HCT116 (cell line): ENCODE measurements around the gene DRAP1. TPM values are rescaled to one million over a fixed set of nuclear protein-coding genes. Genes with fewer than 3 reads are reported as not detected.

ENCODE experiments used
- ATAC-seq: fragments of 200-7000 bp; cut with Tn5 transposase; 2 replicates; pipeline ENCODE4 v1.9.1; 2020; ENCODE audit warnings: mild to moderate bottlenecking, moderate library complexity
- BruUV-seq: library from RNA; stranded (reverse); fragments of 400-500 nt; replicated peaks from 2 replicates; lab custom pipeline; 2021; lab: Mats Ljungman, UMichigan
- CTCF ChIA-PET: fragments of 300-600 bp; sonication (Branson Sonifier 250); formaldehyde crosslinking; loops from one replicate; lab custom pipeline; 2021; ENCODE audit warnings: antibody characterized with exemption; lab: Charles Lee
- POLR2A ChIA-PET: fragments of 300-600, 350-600 bp; sonication (Branson Sonifier 250); formaldehyde crosslinking; loops from one replicate; lab custom pipeline; 2021; ENCODE audit warnings: antibody characterized with exemption; lab: Charles Lee
- RAD21 ChIA-PET, 2 experiments: fragments of 300-600 bp; sonication (Branson Sonifier 250); formaldehyde crosslinking; loops; one replicate each; lab custom pipeline; 2023; ENCODE audit warnings: low total read pairs in 2 of 2; ENCODE audit not compliant: uncharacterized antibody in 2 of 2, unreplicated experiment in 2 of 2, low non-redundant PET in 1 of 2; lab: Charles Lee
- DNase-seq: peaks from one replicate; pipeline ENCODE4 v3.0.0-alpha.2; 2010; ENCODE audit warnings: low read depth, low spot score
- H2AFZ ChIP-seq: fragments of 200-600 bp; shearing (Covaris generic), sonication (generic); 2 replicates; pipeline ENCODE4 v1.6.1; 2017; ENCODE audit warnings: low read depth, mixed run types, mixed read lengths, antibody characterized with exemption, low read length; ENCODE audit not compliant: poor library complexity, severe bottlenecking
- H3K27ac ChIP-seq: 2 replicates; pipeline ENCODE4 v1.5.1; 2012; ENCODE audit warnings: low read depth, low read length
- H3K27me3 ChIP-seq: fragments of 200-600 bp; sonication (generic); 2 replicates; pipeline ENCODE4 v1.6.1; 2016; ENCODE audit warnings: mixed run types, low read length, mixed read lengths; ENCODE audit not compliant: insufficient read depth
- H3K36me3 ChIP-seq, 2 experiments: fragments of 200-500 bp in 1 of 2; fragments of 200-600 bp in 1 of 2; sonication (Bioruptor generic) in 1 of 2; sonication (generic) in 1 of 2; 2 replicates each; pipeline versions ENCODE4 v1.5.1 to v1.6.1; 2014 to 2016; ENCODE audit warnings: low read length in 2 of 2, inconsistent platforms in 1 of 2, mixed read lengths in 1 of 2, mixed run types in 1 of 2; ENCODE audit not compliant: insufficient read depth in 2 of 2, control insufficient read depth in 1 of 2
- H3K4me1 ChIP-seq, 2 experiments: fragments of 200-600 bp in 1 of 2; sonication (generic) in 1 of 2; 2 replicates each; pipeline versions ENCODE4 v1.5.1 to v1.6.1; 2012 to 2017; ENCODE audit warnings: low read length in 2 of 2, inconsistent platforms in 1 of 2, mild to moderate bottlenecking in 1 of 2, mixed read lengths in 1 of 2, mixed run types in 1 of 2, moderate library complexity in 1 of 2; ENCODE audit not compliant: insufficient read depth in 2 of 2, control insufficient read depth in 1 of 2
- H3K4me2 ChIP-seq: fragments of 200-600 bp; sonication (generic); 2 replicates; pipeline ENCODE4 v1.6.1; 2017; ENCODE audit warnings: mixed run types, low read length, mixed read lengths
- H3K4me3 ChIP-seq, 2 experiments: fragments of 200-600 bp in 1 of 2; sonication (generic) in 1 of 2; replicated peaks in 1 of 2; 2 replicates each; pipeline ENCODE4 v1.5.1; 2011 to 2016; ENCODE audit warnings: low read length in 2 of 2, control low read depth in 1 of 2, low read depth in 1 of 2, mild to moderate bottlenecking in 1 of 2, mixed read lengths in 1 of 2, mixed run types in 1 of 2
- H3K79me2 ChIP-seq: fragments of 200-600 bp; sonication (generic); 2 replicates; pipeline ENCODE4 v1.6.1; 2017; ENCODE audit warnings: mild to moderate bottlenecking, mixed run types, low read length, moderate library complexity, mixed read lengths; ENCODE audit not compliant: insufficient read depth
- H3K9ac ChIP-seq: fragments of 200-600 bp; sonication (generic); 2 replicates; pipeline ENCODE4 v1.6.1; 2016; ENCODE audit warnings: low read length, mixed read lengths
- H3K9me2 ChIP-seq: fragments of 200-600 bp; sonication (generic), shearing (Covaris generic); 2 replicates; pipeline ENCODE4 v1.6.1; 2017; ENCODE audit warnings: mixed run types, mild to moderate bottlenecking, moderate library complexity; ENCODE audit not compliant: insufficient read depth
- H3K9me3 ChIP-seq, 2 experiments: fragments of 200-500 bp in 1 of 2; fragments of 200-600 bp in 1 of 2; sonication (Bioruptor generic) in 1 of 2; sonication (generic) in 1 of 2; 2 replicates each; pipeline ENCODE4 v1.6.1; 2014 to 2017; ENCODE audit warnings: low read length in 2 of 2, mixed read lengths in 2 of 2, inconsistent platforms in 1 of 2, low read depth in 1 of 2, mild to moderate bottlenecking in 1 of 2, mixed run types in 1 of 2, moderate library complexity in 1 of 2; ENCODE audit not compliant: control insufficient read depth in 1 of 2, insufficient read depth in 1 of 2
- H4K20me1 ChIP-seq: fragments of 200-600 bp; sonication (generic), shearing (Covaris generic); 2 replicates; pipeline ENCODE4 v1.6.1; 2017; ENCODE audit warnings: mixed run types, mild to moderate bottlenecking, moderate library complexity; ENCODE audit not compliant: insufficient read depth
- CBX3 ChIP-seq: IDR thresholded peaks from 2 replicates; pipeline ENCODE4 v1.6.1; 2012; ENCODE audit warnings: low read depth
- CTCF ChIP-seq, 3 experiments: fragments of 200-600 bp in 1 of 3; sonication (generic) in 1 of 3; IDR thresholded peaks in 2 of 3; conservative IDR thresholded peaks in 1 of 3; 2 replicates each; pipeline ENCODE4 v1.5.1; 2012 to 2017; ENCODE audit warnings: low read depth in 2 of 3, low read length in 2 of 3, antibody characterized with exemption in 1 of 3, borderline replicate concordance in 1 of 3, control low read depth in 1 of 3, mild to moderate bottlenecking in 1 of 3, mixed read lengths in 1 of 3, mixed run types in 1 of 3, moderate library complexity in 1 of 3; ENCODE audit not compliant: insufficient read depth in 1 of 3
- ELF1 ChIP-seq: IDR thresholded peaks from 2 replicates; pipeline ENCODE4 v1.6.1; 2012; ENCODE audit warnings: low read depth, borderline replicate concordance
- EZH2phosphoT487 ChIP-seq: fragments of 200-600 bp; IDR thresholded peaks from 2 replicates; pipeline ENCODE4 v1.6.1; 2018; ENCODE audit warnings: antibody characterized with exemption, borderline replicate concordance
- FOSL1 ChIP-seq: IDR thresholded peaks from 2 replicates; pipeline ENCODE4 v1.6.1; 2012; ENCODE audit warnings: low read depth
- POLR2AphosphoS5 ChIP-seq: IDR thresholded peaks from 2 replicates; pipeline ENCODE4 v1.6.1; 2011; ENCODE audit warnings: mild to moderate bottlenecking, low read depth, low read length, moderate library complexity
- SIN3A ChIP-seq: IDR thresholded peaks from 2 replicates; pipeline ENCODE4 v1.6.1; 2012; ENCODE audit warnings: low read depth
- TCF7L2 ChIP-seq: IDR thresholded peaks from 2 replicates; pipeline ENCODE4 v1.7.0; 2011; ENCODE audit warnings: borderline replicate concordance, inconsistent platforms; ENCODE audit not compliant: insufficient read depth, insufficient read length; ENCODE audit errors: extremely low read depth
- YY1 ChIP-seq: IDR thresholded peaks from 2 replicates; pipeline ENCODE4 v1.6.1; 2011; ENCODE audit warnings: low read length, low read depth, moderate library complexity, mild to moderate bottlenecking; ENCODE audit not compliant: insufficient replicate concordance; ENCODE audit errors: extremely low read depth
- ZBTB33 ChIP-seq: IDR thresholded peaks from 2 replicates; pipeline ENCODE4 v1.6.1; 2011; ENCODE audit warnings: mild to moderate bottlenecking, low read length, moderate library complexity; ENCODE audit not compliant: insufficient replicate concordance; ENCODE audit errors: extremely low read depth
- intact Hi-C: fragments of 100-400 bp; cut with micrococcal nuclease; formaldehyde crosslinking; loops from 2 replicates; pipeline ENCODE4 v1.10.0; 2022
- total RNA-seq: library from RNA; stranded (reverse); gene quantifications from one replicate; pipeline ENCODE4 v1.2.1, GENCODE V29; 2021; ENCODE audit not compliant: unreplicated experiment

Gene DRAP1
- total RNA-seq, 1 experiment from 2014 or later = 158 TPM

DNA sequence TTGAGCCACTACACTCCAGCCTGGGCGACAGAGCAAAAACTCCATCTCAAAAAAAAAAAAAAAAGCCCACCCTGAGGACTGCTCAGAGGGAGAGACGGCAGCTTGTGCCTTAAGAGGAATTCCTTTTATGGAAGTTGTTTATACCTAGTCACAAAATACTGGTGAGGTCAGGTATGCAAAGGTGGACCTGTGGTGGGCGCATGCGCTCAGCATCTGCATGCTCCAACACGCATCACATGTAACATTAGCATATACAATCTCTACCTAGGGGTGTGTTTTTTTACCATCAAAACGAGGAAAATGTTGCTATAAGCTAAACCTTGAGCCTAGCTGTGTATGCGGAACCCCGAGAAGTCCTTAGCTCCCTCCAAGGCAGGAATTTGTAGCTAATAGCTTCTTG lies 35.5 kb downstream of the DRAP1 start:
- intact Hi-C loops = no loop called here
- no peak overlapping the region for H2AFZ ChIP-seq
- ATAC-seq = no peak
- H3K9ac ChIP-seq = no peak overlapping the region
- RAD21 ChIA-PET = no interaction called here
- no peak overlapping the region for H3K27ac ChIP-seq
- H4K20me1 ChIP-seq = no peaks in the 10 kb centered on the region
- no peaks in the 10 kb centered on the region for H3K36me3 ChIP-seq
- H3K9me3 ChIP-seq = no peaks in the 10 kb centered on the region
- H3K79me2 ChIP-seq = no peaks in the 10 kb centered on the region
- no peaks in the 10 kb centered on the region for H3K4me1 ChIP-seq
- BruUV-seq = no TSS peak
- POLR2A ChIA-PET = no interaction called here
- H3K27me3 ChIP-seq = no peaks in the 10 kb centered on the region
- H3K9me2 ChIP-seq = no peaks in the 10 kb centered on the region
- no peak overlapping the region for H3K4me2 ChIP-seq
- no peak for DNase-seq
- no peak overlapping the region for H3K4me3 ChIP-seq
- TF ChIP-seq SIN3A (no peak), TCF7L2 (no peak), CBX3 (no peak), ELF1 (no peak), CTCF (IDR thresholded peaks at IDR 0.05 in 2 of 3, conservative IDR thresholded peaks at IDR 0.05 in 1 of 3; ENCODE audit: borderline replicate concordance in 1 of 3, insufficient read depth in 1 of 3, low read depth in 2 of 3, low read length in 2 of 3) (no peak), YY1 (no peak), EZH2phosphoT487 (no peak)
- CTCF ChIA-PET = no interaction called here

- peaks cover 16% of the 10 kb centered on the region for H3K79me2 ChIP-seq
- H3K4me3 ChIP-seq = no peak overlapping the region
- no peak for ATAC-seq
- no peak overlapping the region for H3K4me2 ChIP-seq
- intact Hi-C loops = no loop called here
- H3K36me3 ChIP-seq = no peaks in the 10 kb centered on the region
- no peaks in the 10 kb centered on the region for H3K27me3 ChIP-seq
- no peak overlapping the region; the same call in 1 of the 2 replicates for H3K27ac ChIP-seq
- H4K20me1 ChIP-seq = no peaks in the 10 kb centered on the region
- H3K9ac ChIP-seq = no peak overlapping the region
- ChIA-PET CTCF (no interaction called here), POLR2A (no interaction called here)
- no peak for DNase-seq
- H3K9me3 ChIP-seq = no peaks in the 10 kb centered on the region
- no TSS peak for BruUV-seq
- H3K9me2 ChIP-seq = no peaks in the 10 kb centered on the region
- TF ChIP-seq FOSL1 = no peak
- TF ChIP-seq ZBTB33 = no peak
- no peak for TF ChIP-seq POLR2AphosphoS5
- TF ChIP-seq, all 23 proteins: peak for 0
- H2AFZ ChIP-seq = no peak overlapping the region
- H3K4me1 ChIP-seq = peaks cover 7 to 20% of the 10 kb centered on the region in 2 experiments; a peak in 3 of 4 replicates
- RAD21 ChIA-PET = no interaction called here
Observed at GRCh38 chr11:65958291-65958690, 39.1 kb downstream of the DRAP1 start.
